ENCODE data around the gene WSB2. TPM values are rescaled to one million over a fixed set of nuclear protein-coding genes. Genes with fewer than 3 reads are reported as not detected.

The WSB2 gene
- total and polyA plus RNA-seq, 10 of the 15 experiments (the other 5 are each of a cell fraction or from before 2014, with no cell fraction given): 18.3 to 82.6 (median 43.7) TPM

GRCh38 chr12:118101051-118101450 lies 40.1 kb upstream of the WSB2 start:
- no peaks in the 10 kb centered on the region for H3K36me3 ChIP-seq (ENCODE audit: control insufficient read depth in 2 of 2, insufficient read depth in 2 of 2, low read length in 1 of 2)
- no peaks in the 10 kb centered on the region for H4K20me1 ChIP-seq (ENCODE audit: control insufficient read depth, insufficient read depth)
- H3K9me3 ChIP-seq (replicated peaks; ENCODE audit: control insufficient read depth, insufficient read depth, low read length): no peaks in the 10 kb centered on the region
- WGBS (ENCODE audit: insufficient coverage, insufficient replicate concordance, low lambda C conversion rate, missing lambda C conversion rate): 44% methylated on average over 3 of the region's 3 CpGs
- ChIA-PET POLR2A (no interaction called here), CTCF (interaction anchor here (0.7 to 0.9 kb wide), 2 partner anchors 20 to 229 kb away, joined by 3 read pairs; no protein-coding TSS in a partner anchor), SMC1A (ENCODE audit: uncharacterized antibody, unreplicated experiment) (no interaction called here), RAD21 (ENCODE audit: unreplicated experiment) (no interaction called here)
- FAIRE-seq (no peak), DNase-seq (ENCODE audit: low read depth, low spot score) (no peak), ATAC-seq (no peak)
- BruUV-seq (replicated peaks): no TSS peak
- no peak overlapping the region for H3K9ac ChIP-seq (ENCODE audit: control insufficient read depth, insufficient read depth, low read length)
- intact Hi-C loops (cut with micrococcal nuclease; ENCODE audit: unreplicated experiment): no loop called here
- H3K27ac ChIP-seq (ENCODE audit: control insufficient read depth, insufficient read depth): no peak overlapping the region
- no peak overlapping the region for H3K4me3 ChIP-seq
- in situ Hi-C loops (cut with MboI): loop anchor here (25.0 kb wide), 2 partner anchors 936 to 1436 kb away; no protein-coding TSS in a partner anchor
- no peaks in the 10 kb centered on the region for H3K79me2 ChIP-seq (ENCODE audit: control insufficient read depth, insufficient read depth, low read length)
- H2AFZ ChIP-seq (ENCODE audit: control insufficient read depth, low read depth, low read length): no peak overlapping the region
- TF ChIP-seq MTA3 (IDR thresholded peaks at IDR 0.05; ENCODE audit: borderline replicate concordance, low read length): no peak
- TF ChIP-seq CREM (IDR thresholded peaks at IDR 0.05; ENCODE audit: low read depth): no peak
- no peak for TF ChIP-seq NR2C1 (IDR thresholded peaks at IDR 0.05)
- no peak for TF ChIP-seq PRDM15 (CRISPR knock-in tag; IDR thresholded peaks at IDR 0.05)
- TF ChIP-seq ZBED1 (IDR thresholded peaks at IDR 0.05; ENCODE audit: borderline replicate concordance): no peak
- no peak for TF ChIP-seq ZNF592 (IDR thresholded peaks at IDR 0.05)
- TF ChIP-seq ZNF274 (IDR thresholded peaks at IDR 0.05; ENCODE audit: insufficient read depth, insufficient read length): no peak
- no peak for TF ChIP-seq IRF4 (IDR thresholded peaks at IDR 0.05; ENCODE audit: low read depth, low read length)
- no peak for TF ChIP-seq SMARCA5 (IDR thresholded peaks at IDR 0.05)
- no peak for TF ChIP-seq MYC (IDR thresholded peaks at IDR 0.05; ENCODE audit: insufficient read depth, insufficient read length, insufficient replicate concordance, low read length, severe bottlenecking)
- TF ChIP-seq MYB (IDR thresholded peaks at IDR 0.05; ENCODE audit: borderline replicate concordance, low read depth, low read length): no peak
- TF ChIP-seq POLR2A (IDR thresholded peaks at IDR 0.05; ENCODE audit: low read depth, low read length): no peak
- H3K4me1 ChIP-seq (ENCODE audit: control insufficient read depth, insufficient read depth, low read length): no peaks in the 10 kb centered on the region; the same call in 1 of the 2 replicates
- peaks cover 5 to 10% of the 10 kb centered on the region in 2 experiments; a peak in 3 of 4 replicates for H3K27me3 ChIP-seq (replicated peaks in 1 of 2; ENCODE audit: control insufficient read depth in 2 of 2, insufficient read depth in 2 of 2, low read length in 1 of 2)
- H3K4me2 ChIP-seq (ENCODE audit: control insufficient read depth, insufficient read depth): no peak overlapping the region
